ENCODE data around the gene GRB2.
"Not testable (repeated sequence)": the region's sequence is repeated elsewhere in the genome, so short reads cannot be mapped to it uniquely, and the experiment has no call there.

The GRB2 gene

GRCh38 chr17:75288359-75288758 is 117.1 kb downstream of the GRB2 start:
- H3K27ac Mint-ChIP-seq = peak overlapping the region; percentile 100

GRCh38 chr17:75287221-75287620 is 118.3 kb downstream of the GRB2 start:
- H3K36me3 Mint-ChIP-seq = peaks cover 5% of the 10 kb centered on the region
- H3K9me3 Mint-ChIP-seq (ENCODE audit: low read depth) = no peaks in the 10 kb centered on the region
- peak overlapping the region; percentile 98 for H3K4me3 Mint-ChIP-seq
- H3K4me1 Mint-ChIP-seq (ENCODE audit: low read depth) = peaks cover 18% of the 10 kb centered on the region
- no peaks in the 10 kb centered on the region for H3K27me3 Mint-ChIP-seq
- H3K27ac Mint-ChIP-seq = peak overlapping the region; percentile 72

More at GRCh38 chr17:75288359-75288758, 117.1 kb downstream of the GRB2 start:
- Mint-ChIP-seq H3K36me3 (peaks cover 5% of the 10 kb centered on the region), H3K4me3 (peak overlapping the region; percentile 98), H3K4me1 (ENCODE audit: low read depth) (peaks cover 18% of the 10 kb centered on the region), H3K9me3 (ENCODE audit: low read depth) (no peaks in the 10 kb centered on the region), H3K27me3 (no peaks in the 10 kb centered on the region)

- Mint-ChIP-seq H3K27me3 (no peaks in the 10 kb centered on the region), H3K9me3 (ENCODE audit: low read depth) (no peaks in the 10 kb centered on the region), H3K4me3 (no peak overlapping the region), H3K36me3 (peaks cover 5% of the 10 kb centered on the region), H3K4me1 (ENCODE audit: low read depth) (peaks cover 14% of the 10 kb centered on the region), H3K27ac (no peak overlapping the region)
These were observed 120.4 kb downstream of the GRB2 start for GRCh38 chr17:75285123-75285522.

GRCh38 chr17:75280189-75280588 is 125.3 kb downstream of the GRB2 start:
- H3K27me3 Mint-ChIP-seq; H3K36me3 Mint-ChIP-seq; H3K27ac Mint-ChIP-seq; H3K9me3 Mint-ChIP-seq (ENCODE audit: low read depth); H3K4me3 Mint-ChIP-seq; H3K4me1 Mint-ChIP-seq (ENCODE audit: low read depth): not testable (repeated sequence)

- no peaks in the 10 kb centered on the region for H3K36me3 Mint-ChIP-seq
- no peak overlapping the region for H3K4me3 Mint-ChIP-seq
These were observed 127.8 kb downstream of the GRB2 start for GRCh38 chr17:75277664-75278071.

GRCh38 chr17:75273977-75274708 is 131.3 kb downstream of the GRB2 start:
- H3K9me3 Mint-ChIP-seq (ENCODE audit: low read depth) = no peaks in the 10 kb centered on the region
- peak overlapping the region; percentile 67 for H3K4me3 Mint-ChIP-seq
- no peaks in the 10 kb centered on the region for H3K36me3 Mint-ChIP-seq
- no peaks in the 10 kb centered on the region for H3K27me3 Mint-ChIP-seq
- H3K4me1 Mint-ChIP-seq (ENCODE audit: low read depth) = peaks cover 25% of the 10 kb centered on the region
- peak overlapping the region; percentile 73 for H3K27ac Mint-ChIP-seq

More at GRCh38 chr17:75277664-75278071, 127.8 kb downstream of the GRB2 start:
- Mint-ChIP-seq H3K27ac (no peak overlapping the region), H3K27me3 (no peaks in the 10 kb centered on the region), H3K4me1 (ENCODE audit: low read depth) (peaks cover 12% of the 10 kb centered on the region), H3K9me3 (ENCODE audit: low read depth) (no peaks in the 10 kb centered on the region)

- H3K4me3 Mint-ChIP-seq = peak overlapping the region; percentile 91
- peak overlapping the region; percentile 81 for H3K27ac Mint-ChIP-seq
- H3K4me1 Mint-ChIP-seq (ENCODE audit: low read depth) = peaks cover 30% of the 10 kb centered on the region
- no peaks in the 10 kb centered on the region for H3K36me3 Mint-ChIP-seq
- H3K27me3 Mint-ChIP-seq = no peaks in the 10 kb centered on the region
- no peaks in the 10 kb centered on the region for H3K9me3 Mint-ChIP-seq (ENCODE audit: low read depth)
These were observed 132.7 kb downstream of the GRB2 start for GRCh38 chr17:75272848-75273184.

- no peaks in the 10 kb centered on the region for H3K27me3 Mint-ChIP-seq
- peaks cover 31% of the 10 kb centered on the region for H3K4me1 Mint-ChIP-seq (ENCODE audit: low read depth)
- H3K27ac Mint-ChIP-seq = peak overlapping the region; percentile 81
- H3K36me3 Mint-ChIP-seq = no peaks in the 10 kb centered on the region
- H3K4me3 Mint-ChIP-seq = peak overlapping the region; percentile 91
- no peaks in the 10 kb centered on the region for H3K9me3 Mint-ChIP-seq (ENCODE audit: low read depth)
These were observed 133.3 kb downstream of the GRB2 start for GRCh38 chr17:75271955-75272847.

GRCh38 chr17:75271233-75271954 is 134.1 kb downstream of the GRB2 start:
- Mint-ChIP-seq H3K36me3 (no peaks in the 10 kb centered on the region), H3K4me3 (peak overlapping the region; percentile 91), H3K4me1 (ENCODE audit: low read depth) (peaks cover 31% of the 10 kb centered on the region), H3K9me3 (ENCODE audit: low read depth) (no peaks in the 10 kb centered on the region), H3K27ac (peak overlapping the region; percentile 81), H3K27me3 (no peaks in the 10 kb centered on the region)

GRCh38 chr17:75270966-75271232 is 134.6 kb downstream of the GRB2 start, which contains the start of gene MIF4GD:
TSS of gene MIF4GD (minus strand) at chr17:75271231. CDS start at chr17:75270195, 1,036 bp downstream.
- Mint-ChIP-seq H3K4me1 (ENCODE audit: low read depth) (peaks cover 31% of the 10 kb centered on the region), H3K4me3 (peak within 1 kb of the TSS; percentile 91), H3K27ac (peak within 1 kb of the TSS; percentile 81), H3K36me3 (no peaks in the 10 kb centered on the region), H3K27me3 (no peaks in the 10 kb centered on the region), H3K9me3 (ENCODE audit: low read depth) (no peaks in the 10 kb centered on the region)

- Mint-ChIP-seq H3K4me1 (ENCODE audit: low read depth) (peaks cover 31% of the 10 kb centered on the region), H3K27me3 (no peaks in the 10 kb centered on the region), H3K9me3 (ENCODE audit: low read depth) (no peaks in the 10 kb centered on the region), H3K4me3 (peak overlapping the region; percentile 88), H3K27ac (peak overlapping the region; percentile 70), H3K36me3 (no peaks in the 10 kb centered on the region)
These were observed 135.1 kb downstream of the GRB2 start for GRCh38 chr17:75270218-75270965.

- H3K4me3 Mint-ChIP-seq = peak overlapping the region; percentile 88
These were observed 135.6 kb downstream of the GRB2 start for GRCh38 chr17:75269844-75270217.

More at GRCh38 chr17:75269844-75270217, 135.6 kb downstream of the GRB2 start:
- no peaks in the 10 kb centered on the region for H3K36me3 Mint-ChIP-seq
- H3K4me1 Mint-ChIP-seq (ENCODE audit: low read depth) = peaks cover 29% of the 10 kb centered on the region
- no peaks in the 10 kb centered on the region for H3K27me3 Mint-ChIP-seq
- no peaks in the 10 kb centered on the region for H3K9me3 Mint-ChIP-seq (ENCODE audit: low read depth)
- peak overlapping the region; percentile 46 for H3K27ac Mint-ChIP-seq
